Astrocyte (in vitro differentiated cells and primary cell): ENCODE measurements around the gene ZNF783.

Experiments
- CTCF ChIP-seq: IDR thresholded peaks from 2 replicates; pipeline ENCODE4 v1.5.1; 2011; ENCODE audit warnings: low read depth, mild to moderate bottlenecking, inconsistent platforms, low read length, moderate library complexity; ENCODE audit not compliant: insufficient read depth
- EZH2 ChIP-seq: IDR thresholded peaks from 2 replicates; pipeline ENCODE4 v1.6.1; 2012; ENCODE audit warnings: mild to moderate bottlenecking, low read length, inconsistent platforms; ENCODE audit not compliant: insufficient read depth

GRCh38 chr7:149278396-149278795 lies 16.4 kb downstream of the ZNF783 start:
- TF ChIP-seq CTCF (no peak), EZH2 (no peak)
